GM18498 (cell line): ENCODE results near the gene CPN2.
A peak's percentile ranks its signal among the peaks of the same experiment; 100 is the strongest.

ENCODE experiments used
- ATAC-seq: cut with Tn5 transposase; IDR thresholded peaks from one replicate; pipeline ENCODE4 v1.9.1; 2021; ENCODE audit warnings: mild to moderate bottlenecking, moderate library complexity; ENCODE audit not compliant: unreplicated experiment

Gene CPN2

DNA sequence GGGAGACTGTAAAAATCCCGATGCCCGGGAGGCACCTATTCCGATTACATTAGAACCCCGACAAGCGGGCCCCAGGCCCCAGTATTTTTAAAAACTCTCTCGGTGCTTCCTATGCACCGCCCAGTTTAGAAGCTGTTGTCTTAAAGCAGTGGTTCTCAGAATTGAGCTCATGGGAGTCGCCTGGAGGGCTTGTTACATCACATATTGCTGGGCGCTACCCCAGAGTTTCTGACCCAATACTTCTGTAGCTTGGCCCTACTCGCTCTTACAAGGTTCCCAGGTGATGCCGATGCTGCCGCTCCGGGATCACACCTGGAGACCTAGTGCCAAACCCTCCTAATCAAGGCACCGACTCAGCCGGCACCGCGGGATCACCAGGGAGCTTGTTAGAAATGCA, 35.2 kb downstream of the CPN2 start:
- peak; percentile 31 for ATAC-seq

DNA sequence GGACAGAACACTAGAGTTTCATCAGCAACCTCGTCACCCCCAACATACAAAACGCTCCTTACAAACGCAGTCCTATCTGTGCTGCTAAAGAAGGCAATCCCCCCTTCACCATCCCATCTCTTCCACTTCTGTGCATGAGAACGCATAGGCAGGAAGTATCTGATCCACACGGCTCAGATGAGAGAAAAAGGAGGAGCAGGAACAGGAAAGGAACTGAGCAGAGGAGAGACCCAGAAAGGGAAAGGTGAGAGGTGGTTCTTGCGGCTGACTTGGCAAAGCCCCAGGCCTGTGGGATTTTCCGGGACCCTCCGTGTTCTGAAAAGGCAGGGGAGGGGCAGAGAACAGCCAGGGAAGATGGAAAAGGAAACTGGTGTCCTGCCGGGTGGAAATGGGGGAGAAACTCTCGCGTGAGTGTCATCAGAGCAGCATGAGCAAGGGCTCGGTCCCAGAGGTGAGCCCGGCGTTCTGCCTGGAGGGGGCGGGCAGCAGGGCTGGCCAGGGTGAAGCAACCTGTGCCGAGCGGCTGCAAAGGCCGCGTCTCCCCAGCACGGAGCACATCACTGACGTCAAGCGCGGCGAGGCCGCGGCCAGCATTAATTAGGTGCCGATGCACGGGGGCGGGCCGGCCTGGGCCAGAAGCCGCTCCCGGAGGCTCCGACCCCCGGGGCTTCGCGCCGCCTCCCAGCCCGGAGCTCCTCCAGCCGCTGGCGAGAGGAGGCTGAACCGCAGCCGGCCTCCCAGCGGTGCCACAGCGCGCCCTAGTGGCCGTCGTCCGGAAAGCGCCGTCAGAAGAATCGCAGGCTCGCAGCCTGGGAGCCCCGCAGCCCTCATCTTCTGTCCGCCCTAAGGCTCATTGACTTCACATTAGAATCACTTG, 35.8 kb downstream of the CPN2 start:
- ATAC-seq = peak; percentile 92

DNA sequence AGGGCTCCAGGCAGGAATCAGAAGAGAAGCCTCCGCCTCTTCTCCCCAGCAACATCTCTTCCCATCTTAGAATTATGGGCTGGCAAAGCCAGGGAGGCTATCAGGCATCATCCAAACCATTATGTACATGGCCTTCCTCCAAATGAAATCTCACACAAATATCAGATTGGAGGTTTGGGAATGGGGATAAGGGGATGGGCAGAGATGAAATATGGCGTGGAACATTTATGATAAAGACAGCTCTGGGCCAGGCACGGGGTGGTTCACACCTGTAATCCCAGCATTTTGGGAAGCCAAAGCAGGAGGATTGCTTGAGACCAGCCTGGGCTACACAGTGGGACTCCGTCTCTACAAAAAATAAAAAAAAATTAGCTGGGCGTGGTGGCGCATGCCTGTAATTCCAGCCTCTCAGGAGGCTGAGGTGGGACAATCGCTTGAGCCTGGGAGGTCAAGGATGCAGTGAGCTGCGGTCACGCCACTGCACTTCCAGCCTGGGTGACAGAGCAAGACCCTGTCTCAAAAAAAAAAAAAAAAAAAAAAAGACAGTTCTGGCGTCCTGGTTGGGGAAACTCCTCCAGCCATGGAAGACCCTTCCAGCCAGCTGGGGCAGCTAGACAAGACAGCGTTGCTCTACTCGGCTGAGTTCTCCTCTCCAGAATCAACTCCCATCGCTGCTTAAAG, 36.6 kb downstream of the CPN2 start:
- no peak for ATAC-seq

DNA sequence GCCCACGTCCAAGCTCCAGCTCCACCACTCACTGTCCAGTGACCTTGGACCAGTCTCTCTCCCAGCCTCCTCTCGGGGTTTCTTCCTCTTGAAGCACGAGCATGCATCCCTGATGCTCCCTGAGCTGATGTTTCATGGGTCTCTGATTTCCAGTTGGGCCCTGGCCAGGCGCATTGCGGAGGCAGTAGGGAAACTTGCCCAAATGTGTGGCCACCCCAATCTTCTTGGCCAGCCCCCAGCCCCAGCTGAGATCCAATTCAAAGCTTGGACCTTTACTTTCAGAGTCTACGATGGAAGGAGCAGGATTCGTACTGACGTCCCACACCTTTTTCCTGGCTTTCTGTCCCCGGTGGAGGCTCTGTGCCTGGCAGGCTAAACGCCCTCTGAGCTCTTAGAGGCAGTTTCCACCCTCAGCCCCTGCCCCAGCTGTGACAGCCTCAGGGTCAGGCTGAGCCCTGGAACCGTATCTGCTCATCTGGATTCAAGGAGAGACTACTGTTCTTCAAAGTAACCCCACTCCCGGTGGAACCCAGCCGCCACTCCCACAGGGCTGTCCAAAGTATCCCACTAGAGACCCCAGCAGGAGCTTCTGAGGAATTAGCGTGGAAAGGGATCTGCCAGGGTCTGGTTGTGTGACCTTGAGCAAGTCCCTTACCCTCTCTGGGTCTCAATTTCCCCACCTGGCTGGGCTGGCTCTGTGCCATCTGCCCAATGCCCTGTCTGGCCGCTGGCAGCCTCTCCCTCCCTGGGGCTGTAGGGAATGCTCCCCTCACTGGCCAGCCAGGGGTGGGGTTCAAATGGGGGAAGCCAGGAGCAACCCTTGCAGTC, 37.4 kb downstream of the CPN2 start:
- ATAC-seq = no peak

DNA sequence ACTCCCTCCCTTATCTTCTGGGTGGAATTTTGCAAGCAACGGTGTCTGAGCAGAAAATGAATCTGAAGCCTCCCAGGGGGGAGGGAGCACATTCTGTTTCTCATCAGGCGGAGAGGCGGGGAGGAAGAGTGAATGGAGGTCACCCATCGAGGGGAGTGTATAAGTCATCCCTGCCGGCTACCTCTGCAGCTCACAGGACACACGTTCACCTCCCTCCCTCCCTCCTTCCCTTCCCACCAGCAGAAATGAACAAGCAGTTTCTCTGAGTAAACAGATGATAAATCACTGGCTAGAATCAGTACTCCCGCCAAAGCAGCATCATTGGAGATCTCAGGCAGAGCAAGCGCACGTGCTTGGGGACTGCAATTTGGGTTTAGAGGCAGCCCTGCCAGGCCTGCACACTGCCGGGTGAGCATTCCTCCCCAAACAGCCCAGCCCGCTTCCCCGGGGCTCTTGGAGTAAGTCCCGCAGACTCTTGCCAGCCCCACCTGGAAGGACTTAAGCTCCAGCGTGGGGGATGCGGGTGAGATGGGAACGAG, 38.3 kb downstream of the CPN2 start:
- ATAC-seq = no peak

DNA sequence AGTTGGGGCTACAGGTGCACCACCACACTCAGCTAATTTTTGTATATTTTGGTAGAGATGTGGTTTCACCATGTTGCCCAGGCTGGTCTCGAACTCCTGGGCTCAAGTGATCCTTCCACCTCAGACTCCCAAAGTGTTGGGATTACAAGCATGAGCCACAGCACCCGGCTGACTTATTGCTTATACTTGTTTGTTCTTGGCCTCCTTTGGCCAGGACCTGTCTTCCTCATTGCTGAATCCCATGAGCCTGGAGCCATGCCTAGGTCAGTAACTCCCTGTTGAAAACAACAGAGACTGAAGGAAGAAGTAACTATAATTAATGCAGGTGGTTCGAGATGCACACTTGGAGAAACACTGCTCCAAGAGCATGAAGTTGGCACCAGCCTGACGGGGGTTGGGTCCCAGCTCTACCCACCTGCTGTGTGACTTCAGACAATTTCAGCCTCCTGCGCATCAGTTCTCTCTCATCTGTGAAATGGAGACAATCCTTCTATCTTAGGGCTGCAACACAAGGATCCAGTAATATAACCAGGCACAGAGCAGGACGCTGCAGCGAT, 38.9 kb downstream of the CPN2 start:
- ATAC-seq = no peak

DNA sequence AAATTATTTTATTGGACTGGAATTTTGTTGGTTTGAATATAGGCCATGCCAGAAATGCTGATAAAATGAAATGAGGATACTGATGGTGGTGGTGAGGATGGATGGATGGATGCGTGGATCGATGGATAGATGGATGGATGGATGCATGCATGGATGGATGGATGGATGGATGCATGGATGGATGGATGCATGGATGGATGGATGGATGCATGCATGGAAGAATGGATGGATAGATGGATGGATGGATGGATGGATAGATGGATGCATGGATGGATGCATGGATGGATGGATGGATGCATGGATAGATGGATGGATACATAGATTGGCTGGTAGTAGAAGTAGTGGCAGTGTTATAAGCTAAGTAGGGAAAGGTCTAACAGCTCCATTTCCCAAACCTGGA, 40.1 kb downstream of the CPN2 start:
- no peak for ATAC-seq

DNA sequence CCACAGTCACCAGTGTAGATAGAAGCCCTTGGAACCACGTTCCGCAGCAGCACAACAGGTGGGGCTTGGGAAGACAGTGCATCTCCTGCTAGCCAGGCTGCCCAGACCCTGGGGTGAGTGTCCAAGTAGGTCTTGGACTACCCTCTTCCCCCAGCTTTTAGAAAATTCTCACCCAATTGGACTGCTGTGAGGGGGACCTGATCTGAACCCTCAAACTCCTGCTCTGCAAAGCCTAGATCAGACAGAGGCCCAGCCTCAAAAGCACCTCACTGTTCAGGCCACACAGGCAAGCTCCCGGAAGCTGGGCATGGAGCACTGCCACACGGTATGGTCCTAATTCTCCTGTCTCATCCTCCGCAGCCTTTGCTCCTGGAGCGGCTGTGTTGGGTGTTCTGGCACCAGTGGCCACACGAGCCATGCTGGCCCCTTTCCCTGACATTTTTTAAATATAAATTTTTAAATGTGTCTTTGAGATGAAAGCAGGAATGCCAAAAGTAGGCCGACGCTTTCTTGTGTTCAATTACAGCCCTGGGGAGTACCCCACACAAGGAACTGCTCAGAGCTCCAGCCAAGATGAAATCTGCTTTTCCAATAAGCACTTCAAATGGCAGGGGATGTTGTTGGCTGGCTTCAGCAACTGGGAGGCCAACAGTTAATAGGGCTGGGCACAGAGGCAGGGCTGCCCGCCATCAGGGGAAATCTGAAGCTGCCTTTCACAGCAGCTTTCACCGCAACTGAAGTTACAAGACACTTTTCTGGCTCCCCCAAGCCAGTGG, 40.9 kb downstream of the CPN2 start:
- ATAC-seq = no peak

DNA sequence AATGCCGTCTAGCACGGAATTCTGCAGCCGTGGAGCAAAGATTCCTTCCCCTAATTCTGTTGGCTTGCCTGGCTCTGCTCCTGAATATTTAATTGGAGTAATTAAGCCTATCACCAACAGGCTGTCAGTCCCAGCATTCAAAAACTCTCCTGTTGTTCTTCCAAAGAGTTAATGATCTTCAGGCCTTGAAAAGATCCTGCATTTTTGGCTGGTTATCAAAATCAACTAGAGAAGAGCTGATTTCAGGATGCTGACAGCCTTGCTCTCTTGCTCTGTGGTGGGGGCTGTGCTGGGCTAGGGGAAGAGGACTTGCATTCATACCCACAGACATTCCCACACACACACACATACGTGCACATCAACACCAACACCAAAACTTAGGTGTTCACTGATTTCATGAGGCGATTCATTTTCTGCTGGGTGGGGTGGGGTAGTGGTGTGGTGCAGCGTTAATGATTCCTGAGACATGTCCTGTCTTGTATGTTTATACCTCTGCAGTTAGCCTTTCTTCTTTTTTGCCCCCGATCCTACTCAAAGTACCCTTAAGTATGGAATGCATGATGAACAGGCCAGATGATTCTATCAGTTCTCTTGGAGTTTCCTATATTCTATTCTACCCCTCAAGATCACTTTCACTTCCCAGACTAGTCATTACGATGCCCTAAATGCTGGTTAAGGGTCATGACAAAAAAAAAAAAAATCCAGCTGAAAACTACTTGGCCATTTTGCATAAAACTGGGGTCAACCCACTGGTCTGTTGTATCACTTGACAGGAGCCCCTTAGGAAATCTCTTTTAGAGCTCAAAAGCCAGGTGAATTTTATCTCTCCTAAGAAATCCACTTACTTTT, 42.3 kb downstream of the CPN2 start:
- ATAC-seq = no peak

DNA sequence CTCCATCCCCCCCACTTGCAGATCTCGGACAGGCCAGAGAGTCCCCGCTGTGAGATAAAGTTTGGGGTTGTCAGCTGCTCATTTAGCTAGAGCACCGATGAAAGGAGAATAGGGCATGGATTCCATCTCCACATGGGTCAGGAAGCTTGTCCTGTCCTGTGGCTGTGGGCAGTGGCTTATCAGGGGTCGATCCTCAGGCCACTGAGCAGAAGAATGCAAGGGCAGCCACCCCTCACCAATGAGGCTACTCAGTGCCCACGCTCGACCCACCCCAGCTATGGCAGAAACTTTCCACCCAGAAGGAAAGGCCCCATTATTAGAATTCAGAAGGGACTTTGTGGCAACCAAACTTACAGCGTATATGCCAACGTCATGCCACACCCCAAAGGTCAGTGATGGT, 43.3 kb downstream of the CPN2 start:
- no peak for ATAC-seq

DNA sequence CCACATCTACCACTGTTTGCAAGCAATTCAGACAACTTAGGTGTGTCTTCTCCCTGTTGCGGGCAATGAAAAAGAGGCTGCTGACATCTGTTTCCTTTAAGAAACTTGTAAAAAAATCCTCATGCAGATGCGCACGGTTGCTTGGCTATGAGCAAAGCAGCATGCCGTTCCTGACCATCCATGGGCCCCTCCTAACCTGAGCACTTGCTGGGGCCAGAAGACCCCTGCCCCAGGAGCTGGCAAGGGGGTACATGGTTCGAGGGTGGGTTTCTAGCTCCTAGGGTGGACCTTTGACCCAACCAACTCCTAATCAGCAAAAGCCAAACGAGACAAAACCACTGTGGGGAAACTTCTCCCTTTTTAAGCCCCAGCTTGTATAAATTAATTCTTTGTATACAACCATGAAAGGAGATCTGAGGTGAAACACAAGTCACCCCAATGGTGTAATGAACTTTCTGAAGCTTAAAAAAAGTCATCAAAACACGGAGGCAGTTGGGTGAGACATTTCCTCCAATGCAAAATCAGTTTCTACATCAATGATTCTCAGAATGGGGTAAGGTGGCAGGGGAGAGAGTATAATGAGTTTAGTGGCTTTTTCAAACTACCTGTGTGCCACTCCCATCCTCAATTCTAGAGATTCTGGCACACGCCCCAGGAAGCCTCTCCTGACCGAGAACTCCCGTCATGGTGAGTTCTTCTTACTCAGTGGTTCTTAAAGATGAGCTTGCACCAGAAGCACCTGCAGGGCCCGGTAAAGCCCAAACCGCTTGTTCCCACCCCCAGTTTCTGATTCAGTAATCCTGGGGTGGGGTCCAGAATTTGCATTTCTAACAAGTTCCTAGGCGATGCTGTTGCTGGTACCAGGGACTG, 44.1 kb downstream of the CPN2 start:
- ATAC-seq = peak; percentile 57

DNA sequence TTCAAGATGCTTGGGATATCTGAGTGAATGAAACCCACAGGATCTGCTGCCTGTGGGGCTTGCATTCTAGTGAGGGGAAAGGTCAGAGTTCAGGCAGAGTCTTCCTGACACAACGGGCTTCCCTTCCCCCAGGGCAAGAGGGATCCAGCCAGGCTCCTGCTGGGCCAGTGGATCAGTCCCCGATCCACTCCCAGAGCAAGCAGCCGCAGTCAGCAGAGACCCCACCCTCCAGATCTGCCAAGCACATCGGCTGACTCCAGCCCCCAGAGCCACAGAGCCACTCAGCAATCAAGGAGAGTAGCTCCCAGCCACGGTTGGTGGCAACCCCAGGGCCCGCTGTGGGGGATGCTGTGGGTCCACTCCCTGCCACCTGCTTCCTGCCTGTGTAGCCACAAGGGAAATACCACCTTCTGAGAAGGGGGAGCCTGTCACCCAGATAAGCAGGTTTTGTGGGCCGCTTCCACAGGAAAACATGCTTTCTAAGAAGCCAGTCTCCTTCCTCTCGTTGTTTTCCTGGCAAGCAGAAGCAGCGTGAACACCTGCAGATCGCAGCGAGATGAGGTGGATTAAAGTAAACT, 44.9 kb downstream of the CPN2 start:
- ATAC-seq = peak; percentile 54

DNA sequence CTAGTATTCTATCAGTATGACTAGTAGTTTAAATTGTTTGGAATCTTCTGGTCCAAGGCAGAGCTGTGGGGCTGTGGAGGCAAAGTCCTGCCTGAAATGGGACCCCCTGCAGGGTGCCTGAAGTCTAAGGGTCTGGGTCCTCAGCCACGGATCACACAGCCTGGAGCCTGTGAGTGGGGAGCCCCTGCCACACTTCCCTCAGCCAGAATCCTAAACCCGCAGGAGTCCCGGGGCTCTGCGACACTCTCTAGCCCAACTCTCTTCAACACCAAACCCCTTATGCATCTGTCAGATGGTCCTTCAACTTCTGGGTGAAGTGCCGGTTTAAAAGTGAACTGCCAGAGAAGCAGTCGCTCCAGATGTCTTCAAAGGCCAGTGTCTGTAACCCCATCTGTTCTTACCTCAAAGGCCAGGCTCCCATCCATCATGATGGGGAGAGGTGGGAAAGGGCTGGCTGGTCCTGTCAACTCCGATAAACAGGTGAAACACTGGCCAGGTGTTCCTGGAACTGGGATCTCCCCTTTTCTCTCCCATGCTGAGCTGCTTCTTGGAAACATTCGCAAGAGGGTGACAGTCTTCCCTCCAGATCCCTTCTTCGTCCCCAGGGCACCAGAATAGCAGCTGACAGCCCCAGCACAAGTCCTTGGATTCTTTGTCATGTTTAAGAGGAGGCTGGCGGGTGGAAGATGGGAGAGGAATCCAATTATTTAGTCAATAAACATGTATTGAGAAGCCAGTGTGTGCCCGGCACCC, 45.6 kb downstream of the CPN2 start:
- no peak for ATAC-seq

DNA sequence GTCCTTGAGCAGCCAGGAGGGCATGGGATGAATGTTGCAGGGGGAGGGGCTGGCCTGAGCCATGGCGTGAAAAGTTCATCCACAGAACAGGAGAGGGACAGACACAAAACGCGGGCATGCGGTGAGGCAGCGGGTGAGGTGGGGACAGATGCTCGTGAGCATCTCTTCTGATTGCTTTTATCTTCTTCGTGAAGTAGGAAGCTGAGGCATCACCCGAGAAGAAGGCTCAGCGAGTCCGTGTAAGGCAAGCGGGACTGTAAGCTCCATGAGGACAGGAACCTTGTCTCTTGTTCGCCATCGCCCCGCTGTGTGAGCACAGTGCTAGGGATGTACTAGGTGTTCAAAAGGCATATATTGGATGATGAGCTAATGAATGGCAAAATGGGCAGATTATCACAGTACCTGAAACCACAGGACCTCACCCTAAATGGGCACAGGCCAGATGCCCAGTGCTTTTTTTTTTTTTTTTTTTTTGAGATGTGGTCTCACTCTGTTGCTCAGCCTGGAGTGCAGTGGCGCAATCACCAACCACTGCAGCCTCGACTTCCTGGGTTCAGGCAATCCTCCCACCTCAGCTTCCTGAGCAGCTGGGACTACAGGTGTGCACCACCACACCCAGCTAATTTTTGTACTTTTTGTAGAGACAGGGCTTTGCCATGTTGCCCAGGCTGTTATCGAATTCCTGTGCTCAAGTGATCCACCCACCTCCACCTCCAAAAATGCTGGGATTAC, 46.8 kb downstream of the CPN2 start:
- no peak for ATAC-seq

DNA sequence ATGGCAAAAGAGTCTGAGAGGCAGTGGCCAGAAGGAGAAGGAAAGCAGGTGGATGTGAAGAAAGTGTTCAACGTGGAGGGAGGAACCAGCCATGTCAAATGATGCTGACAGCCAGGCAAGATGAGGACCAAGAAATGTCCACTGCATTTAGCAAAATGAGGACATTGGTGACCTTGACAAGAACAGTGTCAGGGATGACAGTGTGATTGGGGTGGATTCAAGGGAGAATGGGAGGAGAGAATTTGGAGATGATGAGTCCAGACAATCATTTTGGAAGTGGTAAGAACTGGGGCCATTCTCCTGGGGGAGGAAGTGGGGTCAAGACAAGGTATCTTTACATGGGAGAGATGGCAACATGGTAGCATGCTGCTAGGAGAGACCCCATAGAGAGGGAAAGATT, 47.4 kb downstream of the CPN2 start:
- ATAC-seq = no peak

DNA sequence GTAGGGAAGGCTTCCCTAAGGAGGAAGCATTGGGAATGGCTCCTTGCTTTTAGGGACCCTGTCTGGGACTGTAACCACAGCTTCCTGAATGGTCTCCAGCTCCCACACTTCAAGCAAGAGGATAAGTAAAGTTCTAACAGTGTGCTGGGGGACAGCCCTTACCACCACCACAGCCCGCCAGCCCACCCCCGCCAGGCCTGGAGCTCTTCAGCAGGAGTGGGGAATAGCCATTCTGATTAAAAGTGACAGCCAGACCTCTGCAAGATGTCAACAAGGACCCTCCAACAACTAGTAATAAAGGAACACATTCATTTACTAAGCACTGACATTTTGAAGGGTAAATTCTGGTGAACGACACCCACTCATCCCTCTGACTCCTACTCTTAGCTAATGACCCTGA, 49.4 kb downstream of the CPN2 start:
- no peak for ATAC-seq

DNA sequence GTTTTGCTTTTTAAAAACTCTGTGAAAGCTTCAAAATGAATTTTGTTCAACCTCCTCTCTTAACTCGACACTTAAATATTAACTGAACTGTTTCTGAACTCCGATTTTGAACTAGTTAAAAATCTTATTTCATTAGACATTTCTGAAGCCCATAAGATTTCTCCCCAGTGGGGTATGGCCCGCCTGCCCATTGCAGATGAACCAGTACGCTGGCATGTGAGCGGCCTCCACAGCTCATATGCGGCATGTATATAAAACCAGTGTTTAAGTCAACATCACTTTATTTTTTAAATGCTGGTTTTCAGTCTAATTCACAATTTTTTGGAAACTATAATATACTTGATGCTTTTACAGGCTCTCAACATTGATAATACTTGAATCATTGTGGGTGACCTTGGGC, 50.2 kb downstream of the CPN2 start:
- ATAC-seq = no peak
